GM12875 (cell line): Measurements from ENCODE around the gene KCNQ1OT1.

Experiments used
- H3K4me3 ChIP-seq: one replicate; pipeline ENCODE4 v1.5.1; 2011; ENCODE audit warnings: low read depth, low read length, control low read depth
- CTCF ChIP-seq: IDR thresholded peaks from 2 replicates; pipeline ENCODE4 v1.5.1; 2011; ENCODE audit warnings: low read depth, mild to moderate bottlenecking, control low read depth, inconsistent platforms, low read length, moderate library complexity, borderline replicate concordance; ENCODE audit not compliant: insufficient read depth

Gene KCNQ1OT1

GRCh38 chr11:2684581-2684980 is 15.2 kb downstream of the KCNQ1OT1 start:
- no peak overlapping the region for H3K4me3 ChIP-seq
- no peak for TF ChIP-seq CTCF

GRCh38 chr11:2683806-2684205 is 16.0 kb downstream of the KCNQ1OT1 start:
- no peak for TF ChIP-seq CTCF
- no peak overlapping the region for H3K4me3 ChIP-seq

- TF ChIP-seq CTCF, result no peak
- H3K4me3 ChIP-seq, result no peak overlapping the region
These were observed 18.2 kb downstream of the KCNQ1OT1 start for GRCh38 chr11:2681408-2682145.

- no peak for TF ChIP-seq CTCF
- H3K4me3 ChIP-seq, result no peak overlapping the region
These were observed 20.6 kb downstream of the KCNQ1OT1 start for GRCh38 chr11:2679011-2679676.

- TF ChIP-seq CTCF, result no peak
- no peak overlapping the region for H3K4me3 ChIP-seq
These were observed 21.4 kb downstream of the KCNQ1OT1 start for GRCh38 chr11:2678396-2678795.

GRCh38 chr11:2677127-2677526 is 22.7 kb downstream of the KCNQ1OT1 start:
- H3K4me3 ChIP-seq, result no peak overlapping the region
- TF ChIP-seq CTCF, result no peak

- H3K4me3 ChIP-seq, result no peak overlapping the region
- no peak for TF ChIP-seq CTCF
These were observed 24.3 kb downstream of the KCNQ1OT1 start for GRCh38 chr11:2675540-2675939.
